H9 (cell line): ENCODE measurements around the gene FRMD1. TPM values are rescaled to one million over a fixed set of nuclear protein-coding genes. Genes with fewer than 3 reads are reported as not detected.

Experiments
- DNase-seq: peaks from one replicate; pipeline ENCODE4 v3.0.0-alpha.2; 2017
- H2AFZ ChIP-seq: one replicate; pipeline ENCODE4 v1.6.1; 2013; ENCODE audit warnings: mild to moderate bottlenecking, low read length, control low read depth, moderate library complexity
- H2AK5ac ChIP-seq: 2 replicates; pipeline ENCODE4 v1.6.1; 2013; ENCODE audit warnings: low read length, control low read depth, mixed read lengths; ENCODE audit not compliant: insufficient read length
- H2BK120ac ChIP-seq: one replicate; pipeline ENCODE4 v1.6.1; 2013; ENCODE audit warnings: low read depth, mild to moderate bottlenecking, low read length, control low read depth, inconsistent platforms; ENCODE audit not compliant: poor library complexity, severe bottlenecking
- H2BK12ac ChIP-seq: 2 replicates; pipeline ENCODE4 v1.6.1; 2013; ENCODE audit warnings: low read length, control low read depth, mixed read lengths, low read depth; ENCODE audit not compliant: insufficient read length
- H2BK15ac ChIP-seq: 2 replicates; pipeline ENCODE4 v1.6.1; 2013; ENCODE audit warnings: low read depth, low read length, control low read depth
- H2BK20ac ChIP-seq: one replicate; pipeline ENCODE4 v1.6.1; 2013; ENCODE audit warnings: low read depth, mild to moderate bottlenecking, low read length, control low read depth, inconsistent platforms; ENCODE audit not compliant: poor library complexity, severe bottlenecking
- H2BK5ac ChIP-seq: 2 replicates; pipeline ENCODE4 v1.6.1; 2013; ENCODE audit warnings: low read length, control low read depth, mixed read lengths; ENCODE audit not compliant: insufficient read length
- H3K14ac ChIP-seq: 2 replicates; pipeline ENCODE4 v1.6.1; 2013; ENCODE audit warnings: low read length, control low read depth; ENCODE audit not compliant: insufficient read depth
- H3K18ac ChIP-seq: 2 replicates; pipeline ENCODE4 v1.6.1; 2013; ENCODE audit warnings: low read depth, mild to moderate bottlenecking, mixed read lengths, low read length, control low read depth; ENCODE audit not compliant: insufficient read length
- H3K23ac ChIP-seq: 2 replicates; pipeline ENCODE4 v1.6.1; 2013; ENCODE audit warnings: low read length, control low read depth, mixed read lengths, low read depth; ENCODE audit not compliant: insufficient read length
- H3K23me2 ChIP-seq: 2 replicates; pipeline ENCODE4 v1.6.1; 2013; ENCODE audit warnings: low read depth, mild to moderate bottlenecking, mixed read lengths, low read length, control low read depth; ENCODE audit not compliant: insufficient read length, poor library complexity, severe bottlenecking
- H3K27ac ChIP-seq: 2 replicates; pipeline ENCODE4 v1.5.1; 2013; ENCODE audit warnings: low read length, control low read depth, mixed read lengths, low read depth; ENCODE audit not compliant: insufficient read length
- H3K27me3 ChIP-seq: 2 replicates; pipeline ENCODE4 v1.6.1; 2013; ENCODE audit warnings: low read length, control low read depth, inconsistent platforms; ENCODE audit not compliant: insufficient read depth
- H3K4ac ChIP-seq: 2 replicates; pipeline ENCODE4 v1.6.1; 2013; ENCODE audit warnings: low read depth, mild to moderate bottlenecking, control low read depth, inconsistent platforms, low read length, moderate library complexity
- H3K4me1 ChIP-seq: 2 replicates; pipeline ENCODE4 v1.6.1; 2013; ENCODE audit warnings: low read length, control low read depth, inconsistent platforms; ENCODE audit not compliant: insufficient read depth
- H3K4me2 ChIP-seq: 2 replicates; pipeline ENCODE4 v1.6.1; 2013; ENCODE audit warnings: low read length, control low read depth, mixed read lengths; ENCODE audit not compliant: insufficient read length, insufficient read depth
- H3K56ac ChIP-seq: 2 replicates; pipeline ENCODE4 v1.6.1; 2013; ENCODE audit warnings: low read depth, mild to moderate bottlenecking, mixed read lengths, low read length, control low read depth; ENCODE audit not compliant: insufficient read length
- H3K79me1 ChIP-seq: 2 replicates; pipeline ENCODE4 v1.6.1; 2013; ENCODE audit warnings: low read depth, mild to moderate bottlenecking, moderate library complexity, low read length, control low read depth, inconsistent platforms; ENCODE audit not compliant: insufficient read depth, poor library complexity, severe bottlenecking
- H3K79me2 ChIP-seq: 2 replicates; pipeline ENCODE4 v1.6.1; 2013; ENCODE audit warnings: low read length, control low read depth, inconsistent platforms; ENCODE audit not compliant: insufficient read depth
- H3K9ac ChIP-seq: 2 replicates; pipeline ENCODE4 v1.6.1; 2013; ENCODE audit warnings: low read length, control low read depth, mixed read lengths; ENCODE audit not compliant: insufficient read length; ENCODE audit errors: extremely low read depth
- H3K9me3 ChIP-seq: one replicate; pipeline ENCODE4 v1.6.1; 2013; ENCODE audit warnings: low read depth, low read length, inconsistent platforms; ENCODE audit not compliant: control insufficient read depth
- H3T11ph ChIP-seq: one replicate; pipeline ENCODE4 v1.6.1; 2013; ENCODE audit warnings: mild to moderate bottlenecking, low read length, control low read depth, inconsistent platforms
- H4K20me1 ChIP-seq: one replicate; pipeline ENCODE4 v1.6.1; 2013; ENCODE audit not compliant: control insufficient read depth, insufficient read length, insufficient read depth
- H4K5ac ChIP-seq: 2 replicates; pipeline ENCODE4 v1.6.1; 2013; ENCODE audit warnings: low read depth, mild to moderate bottlenecking, mixed read lengths, low read length, control low read depth; ENCODE audit not compliant: insufficient read length
- H4K8ac ChIP-seq: replicated peaks from 2 replicates; pipeline ENCODE4 v1.6.1; 2013; ENCODE audit warnings: low read length, control low read depth, mixed read lengths, low read depth; ENCODE audit not compliant: insufficient read length
- H4K91ac ChIP-seq: 2 replicates; pipeline ENCODE4 v1.6.1; 2013; ENCODE audit warnings: low read depth, mild to moderate bottlenecking, moderate library complexity, mixed read lengths, low read length, control low read depth; ENCODE audit not compliant: insufficient read length
- H3K27ac Mint-ChIP-seq, 3 experiments: 2 replicates in 2 of 3; 3 replicates in 1 of 3; pipeline ENCODE4 v1.8.0; 2020 to 2021; ENCODE audit warnings: mixed read lengths in 3 of 3, mild to moderate bottlenecking in 1 of 3, moderate library complexity in 1 of 3
- H3K27me3 Mint-ChIP-seq: 2 replicates; pipeline ENCODE4 v1.8.0; 2021; ENCODE audit warnings: low read depth, mild to moderate bottlenecking, moderate library complexity, mixed read lengths
- H3K36me3 Mint-ChIP-seq, 3 experiments: 2 replicates in 2 of 3; 3 replicates in 1 of 3; pipeline ENCODE4 v1.8.0; 2020 to 2021; ENCODE audit warnings: low read depth in 3 of 3, mixed read lengths in 3 of 3; ENCODE audit not compliant: insufficient read depth in 1 of 3
- H3K4me1 Mint-ChIP-seq, 2 experiments: 2 replicates each; pipeline ENCODE4 v1.8.0; 2020; ENCODE audit warnings: mixed read lengths in 2 of 2
- H3K4me3 Mint-ChIP-seq, 2 experiments: 2 replicates in 1 of 2; 3 replicates in 1 of 2; pipeline ENCODE4 v1.8.0; 2020 to 2021; ENCODE audit warnings: mild to moderate bottlenecking in 2 of 2, mixed read lengths in 2 of 2, moderate library complexity in 1 of 2
- H3K9me3 Mint-ChIP-seq, 2 experiments: 2 replicates in 1 of 2; 3 replicates in 1 of 2; pipeline ENCODE4 v1.8.0; 2020; ENCODE audit warnings: mild to moderate bottlenecking in 2 of 2, mixed read lengths in 2 of 2, moderate library complexity in 1 of 2
- WGBS: extraction: QIAGEN DNeasy Blood & Tissue Kit; methylation state at CpG from one replicate; pipeline ENCODE4 v1.1.7; 2013; ENCODE audit warnings: missing lambda C conversion rate, low lambda C conversion rate, mixed read lengths; ENCODE audit not compliant: insufficient read length; ENCODE audit errors: extremely low coverage; 5-methylcytosine and 5-hydroxymethylcytosine counted together
- total RNA-seq: library from RNA; stranded (reverse); gene quantifications from 2 replicates; pipeline ENCODE4 v1.2.1, GENCODE V29; 2021
- TF ChIP-seq, protein P1 (sequence below): fragments of 200-600 bp; sonication (generic); conservative IDR thresholded peaks from 3 replicates; pipeline ENCODE4 v1.8.0; 2021; ENCODE audit warnings: antibody characterized with exemption, mild to moderate bottlenecking

Gene FRMD1
- total RNA-seq, 1 experiment from 2014 or later, result not detected

GRCh38 chr6:168050881-168051586, 28.0 kb downstream of the FRMD1 start:
- peak overlapping the region in 1 of 3 experiments; percentile 19; a peak in 1 of 7 replicates for H3K27ac Mint-ChIP-seq
- no peak overlapping the region for H4K91ac ChIP-seq
- H2BK120ac ChIP-seq, result no peak overlapping the region
- no peaks in the 10 kb centered on the region; the same call in 1 of the 2 replicates for H3K27me3 Mint-ChIP-seq
- TF ChIP-seq, protein P1, sequence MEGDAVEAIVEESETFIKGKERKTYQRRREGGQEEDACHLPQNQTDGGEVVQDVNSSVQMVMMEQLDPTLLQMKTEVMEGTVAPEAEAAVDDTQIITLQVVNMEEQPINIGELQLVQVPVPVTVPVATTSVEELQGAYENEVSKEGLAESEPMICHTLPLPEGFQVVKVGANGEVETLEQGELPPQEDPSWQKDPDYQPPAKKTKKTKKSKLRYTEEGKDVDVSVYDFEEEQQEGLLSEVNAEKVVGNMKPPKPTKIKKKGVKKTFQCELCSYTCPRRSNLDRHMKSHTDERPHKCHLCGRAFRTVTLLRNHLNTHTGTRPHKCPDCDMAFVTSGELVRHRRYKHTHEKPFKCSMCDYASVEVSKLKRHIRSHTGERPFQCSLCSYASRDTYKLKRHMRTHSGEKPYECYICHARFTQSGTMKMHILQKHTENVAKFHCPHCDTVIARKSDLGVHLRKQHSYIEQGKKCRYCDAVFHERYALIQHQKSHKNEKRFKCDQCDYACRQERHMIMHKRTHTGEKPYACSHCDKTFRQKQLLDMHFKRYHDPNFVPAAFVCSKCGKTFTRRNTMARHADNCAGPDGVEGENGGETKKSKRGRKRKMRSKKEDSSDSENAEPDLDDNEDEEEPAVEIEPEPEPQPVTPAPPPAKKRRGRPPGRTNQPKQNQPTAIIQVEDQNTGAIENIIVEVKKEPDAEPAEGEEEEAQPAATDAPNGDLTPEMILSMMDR, result peak; percentile 61
- no peak overlapping the region for H2BK15ac ChIP-seq
- H3K27me3 ChIP-seq, result no peaks in the 10 kb centered on the region
- H3K23me2 ChIP-seq, result no peaks in the 10 kb centered on the region
- no peak overlapping the region for H3K4ac ChIP-seq
- H2BK20ac ChIP-seq, result no peak overlapping the region
- H3K14ac ChIP-seq, result no peak overlapping the region
- no peak overlapping the region for H3K4me3 Mint-ChIP-seq
- no peaks in the 10 kb centered on the region for H3K79me1 ChIP-seq
- no peaks in the 10 kb centered on the region for H3K9me3 ChIP-seq
- peak; percentile 55 for DNase-seq
- H4K20me1 ChIP-seq, result no peaks in the 10 kb centered on the region
- H3K4me1 Mint-ChIP-seq, result peaks cover 0 to 4% of the 10 kb centered on the region in 2 experiments; a peak in 1 of 4 replicates
- no peak overlapping the region for H3K23ac ChIP-seq
- no peaks in the 10 kb centered on the region for H3K9me3 Mint-ChIP-seq
- H2BK5ac ChIP-seq, result no peak overlapping the region
- no peaks in the 10 kb centered on the region for H3K36me3 Mint-ChIP-seq
- H2AK5ac ChIP-seq, result no peak overlapping the region
- no CpG with 5 or more reads among the region's 23 CpGs for WGBS
- no peak overlapping the region for H3K4me2 ChIP-seq
- H3K27ac ChIP-seq, result no peak overlapping the region
- no peak overlapping the region for H2BK12ac ChIP-seq
- no peaks in the 10 kb centered on the region for H3K4me1 ChIP-seq
- no peak overlapping the region for H3K56ac ChIP-seq
- H4K5ac ChIP-seq, result no peak overlapping the region
- no peak overlapping the region for H3K18ac ChIP-seq
- H3K79me2 ChIP-seq, result no peaks in the 10 kb centered on the region
- no peak overlapping the region for H4K8ac ChIP-seq
- no peak overlapping the region for H3T11ph ChIP-seq
- no peak overlapping the region for H3K9ac ChIP-seq
- H2AFZ ChIP-seq, result no peak overlapping the region
